IMR-90 (cell line): ENCODE measurements around the gene CSRP1. TPM values are rescaled to one million over a fixed set of nuclear protein-coding genes. Genes with fewer than 3 reads are reported as not detected.
A peak's percentile ranks its signal among the peaks of the same experiment; 100 is the strongest.

ENCODE experiments used
- ATAC-seq: fragments of 200-7000 bp; cut with Tn5 transposase; 2 replicates; pipeline ENCODE4 v1.9.1; 2020; ENCODE audit warnings: low read depth, mild to moderate bottlenecking, moderate library complexity
- BruUV-seq: library from RNA; stranded (reverse); fragments of 400-500 nt; replicated peaks from 2 replicates; lab custom pipeline; 2021; lab: Mats Ljungman, UMichigan
- CTCF ChIA-PET: fragments of 300-600 bp; formaldehyde crosslinking; extraction: SDS; loops from one replicate; lab custom pipeline; 2021; ENCODE audit warnings: antibody characterized with exemption; lab: Yijun Ruan, JAX
- POLR2A ChIA-PET: fragments of 300-600 bp; sonication (Branson Sonifier 250); formaldehyde crosslinking; loops from one replicate; lab custom pipeline; 2022; ENCODE audit warnings: antibody characterized with exemption; ENCODE audit not compliant: unreplicated experiment; lab: Charles Lee
- DNase-seq: peaks from one replicate; pipeline ENCODE4 v3.0.0; 2013
- H2AFZ ChIP-seq: replicated peaks from 2 replicates; pipeline ENCODE3; 2013; ENCODE audit warnings: low read length, mild to moderate bottlenecking; ENCODE audit not compliant: poor library complexity
- H2AK5ac ChIP-seq: 2 replicates; pipeline ENCODE4 v1.6.1; 2013; ENCODE audit warnings: low read depth, low read length, inconsistent platforms
- H2AK9ac ChIP-seq: replicated peaks from 2 replicates; pipeline ENCODE3; 2013; ENCODE audit warnings: mild to moderate bottlenecking, low read depth, low read length, moderate library complexity; ENCODE audit not compliant: poor library complexity
- H2BK120ac ChIP-seq: 2 replicates; pipeline ENCODE4 v1.6.1; 2013; ENCODE audit warnings: low read depth, low read length, inconsistent platforms
- H2BK15ac ChIP-seq: 3 replicates; pipeline ENCODE4 v1.6.1; 2013; ENCODE audit warnings: low read depth, low read length, inconsistent platforms
- H2BK20ac ChIP-seq: 2 replicates; pipeline ENCODE4 v1.6.1; 2013; ENCODE audit warnings: low read depth, mild to moderate bottlenecking, inconsistent platforms, low read length, moderate library complexity
- H2BK5ac ChIP-seq: 2 replicates; pipeline ENCODE4 v1.6.1; 2013; ENCODE audit warnings: mild to moderate bottlenecking, low read depth, low read length, inconsistent platforms; ENCODE audit not compliant: poor library complexity, severe bottlenecking
- H3K14ac ChIP-seq: replicated peaks from 2 replicates; pipeline ENCODE4 v1.6.1; 2013; ENCODE audit warnings: low read depth, low read length, inconsistent platforms
- H3K18ac ChIP-seq: 2 replicates; pipeline ENCODE4 v1.6.1; 2013; ENCODE audit warnings: low read depth, low read length, control low read depth
- H3K23ac ChIP-seq: 2 replicates; pipeline ENCODE4 v1.6.1; 2013; ENCODE audit warnings: low read depth, low read length, inconsistent platforms
- H3K27ac ChIP-seq: 2 replicates; pipeline ENCODE4 v1.5.1; 2013; ENCODE audit warnings: mild to moderate bottlenecking, control low read depth, low read length; ENCODE audit not compliant: insufficient read depth
- H3K27me3 ChIP-seq: 2 replicates; pipeline ENCODE4 v1.6.1; 2013; ENCODE audit warnings: low read length; ENCODE audit not compliant: control insufficient read depth, insufficient read depth
- H3K36me3 ChIP-seq: 2 replicates; pipeline ENCODE4 v1.6.1; 2013; ENCODE audit warnings: low read length, mixed read lengths; ENCODE audit not compliant: control insufficient read depth, insufficient read depth
- H3K4ac ChIP-seq: 2 replicates; pipeline ENCODE4 v1.6.1; 2013; ENCODE audit warnings: low read depth, low read length, inconsistent platforms
- H3K4me1 ChIP-seq: 2 replicates; pipeline ENCODE4 v1.6.1; 2013; ENCODE audit warnings: low read length, mixed read lengths; ENCODE audit not compliant: control insufficient read depth, insufficient read depth
- H3K4me2 ChIP-seq: 2 replicates; pipeline ENCODE4 v1.6.1; 2013; ENCODE audit warnings: low read depth, mild to moderate bottlenecking, control low read depth, low read length, moderate library complexity
- H3K4me3 ChIP-seq: 2 replicates; pipeline ENCODE4 v1.5.1; 2013; ENCODE audit warnings: low read depth, mild to moderate bottlenecking, control low read depth, low read length, moderate library complexity; ENCODE audit not compliant: insufficient read depth
- H3K56ac ChIP-seq: 2 replicates; pipeline ENCODE4 v1.6.1; 2013; ENCODE audit warnings: low read length, inconsistent platforms; ENCODE audit not compliant: insufficient read depth; ENCODE audit errors: extremely low read depth
- H3K79me1 ChIP-seq, 2 experiments: 2 replicates each; pipeline ENCODE4 v1.6.1; 2013; ENCODE audit warnings: low read length in 2 of 2, inconsistent platforms in 1 of 2, low read depth in 1 of 2
- H3K9ac ChIP-seq: 2 replicates; pipeline ENCODE4 v1.6.1; 2013; ENCODE audit warnings: low read depth, low read length, control low read depth
- H3K9me1 ChIP-seq: 2 replicates; pipeline ENCODE4 v1.6.1; 2013; ENCODE audit warnings: low read length, inconsistent platforms; ENCODE audit not compliant: insufficient read depth
- H3K9me3 ChIP-seq: 2 replicates; pipeline ENCODE4 v1.6.1; 2013; ENCODE audit warnings: low read length; ENCODE audit not compliant: control insufficient read depth, insufficient read depth
- H4K20me1 ChIP-seq: 2 replicates; pipeline ENCODE4 v1.6.1; 2013; ENCODE audit warnings: low read length, inconsistent platforms; ENCODE audit not compliant: insufficient read depth
- H4K5ac ChIP-seq: 2 replicates; pipeline ENCODE4 v1.6.1; 2013; ENCODE audit warnings: mild to moderate bottlenecking, low read depth, low read length, control low read depth
- H4K8ac ChIP-seq, 2 experiments: 2 replicates each; pipeline ENCODE4 v1.6.1; 2013; ENCODE audit warnings: low read depth in 2 of 2, low read length in 2 of 2, control low read depth in 1 of 2, inconsistent platforms in 1 of 2
- H4K91ac ChIP-seq: 2 replicates; pipeline ENCODE4 v1.6.1; 2013; ENCODE audit warnings: low read depth, low read length, inconsistent platforms; ENCODE audit not compliant: insufficient read depth
- BHLHE40 ChIP-seq: fragments of 150-350 bp; IDR thresholded peaks from 2 replicates; pipeline ENCODE4 v1.6.1; 2016; ENCODE audit warnings: mild to moderate bottlenecking, low read depth, low read length
- CEBPB ChIP-seq: IDR thresholded peaks from 2 replicates; pipeline ENCODE4 v1.6.1; 2012; ENCODE audit warnings: low read depth, low read length, improper control_type of control experiment
- CHD1 ChIP-seq: IDR thresholded peaks from 2 replicates; pipeline ENCODE4 v1.6.1; 2012; ENCODE audit warnings: low read depth, low read length, improper control_type of control experiment
- FOS ChIP-seq: fragments of 150-350 bp; IDR thresholded peaks from 2 replicates; pipeline ENCODE4 v1.6.1; 2016; ENCODE audit warnings: low read depth, low read length
- MAFK ChIP-seq: IDR thresholded peaks from 2 replicates; pipeline ENCODE4 v1.6.1; 2012; ENCODE audit warnings: low read depth, low read length, improper control_type of control experiment
- MAZ ChIP-seq: IDR thresholded peaks from 2 replicates; pipeline ENCODE4 v1.6.1; 2012; ENCODE audit warnings: low read depth, mild to moderate bottlenecking, low read length, improper control_type of control experiment, moderate library complexity, borderline replicate concordance
- MXI1 ChIP-seq: IDR thresholded peaks from 2 replicates; pipeline ENCODE4 v1.6.1; 2012; ENCODE audit warnings: low read depth, mild to moderate bottlenecking, low read length, moderate library complexity, borderline replicate concordance
- NFE2L2 ChIP-seq: fragments of 150-350 bp; IDR thresholded peaks from 2 replicates; pipeline ENCODE4 v1.6.1; 2016; ENCODE audit warnings: low read depth, mild to moderate bottlenecking, low read length
- POLR2A ChIP-seq: IDR thresholded peaks from 2 replicates; pipeline ENCODE4 v1.6.1; 2012; ENCODE audit warnings: mild to moderate bottlenecking, low read depth, low read length
- RAD21 ChIP-seq: IDR thresholded peaks from 2 replicates; pipeline ENCODE4 v1.6.1; 2012; ENCODE audit warnings: low read length, improper control_type of control experiment
- RCOR1 ChIP-seq: IDR thresholded peaks from 2 replicates; pipeline ENCODE4 v1.6.1; 2012; ENCODE audit warnings: mild to moderate bottlenecking, low read length, improper control_type of control experiment; ENCODE audit not compliant: insufficient replicate concordance
- RFX5 ChIP-seq: IDR thresholded peaks from 2 replicates; pipeline ENCODE4 v1.8.0; 2012; ENCODE audit warnings: low read depth, mild to moderate bottlenecking, low read length, moderate library complexity
- SMC3 ChIP-seq: fragments of 150-350 bp; IDR thresholded peaks from 2 replicates; pipeline ENCODE4 v1.6.1; 2016; ENCODE audit warnings: low read depth, mild to moderate bottlenecking, antibody characterized with exemption, low read length, moderate library complexity
- WGBS, 2 experiments: methylation state at CpG; one replicate each; pipeline versions ENCODE4 v1.1.5 to v1.1.7; 2013; ENCODE audit warnings: missing lambda C conversion rate in 2 of 2; ENCODE audit not compliant: insufficient read length in 1 of 2; ENCODE audit errors: extremely low coverage in 2 of 2; 5-methylcytosine and 5-hydroxymethylcytosine counted together
- dilution Hi-C: fragments of 300-500 bp; cut with HindIII; formaldehyde crosslinking; loops from one replicate; pipeline ENCODE4 v1.14.3; 2018; ENCODE audit warnings: low sequenced_read_pairs; ENCODE audit not compliant: unreplicated experiment
- in situ Hi-C: fragments of 300-500 bp; cut with MboI; formaldehyde crosslinking; loops from 3 replicates; pipeline ENCODE4 v1.14.3; 2019; ENCODE audit warnings: low sequenced_read_pairs, inconsistent platforms, mixed read lengths
- intact Hi-C: fragments of 100-400 bp; cut with micrococcal nuclease; formaldehyde crosslinking; loops from 2 replicates; pipeline ENCODE4 v1.10.0; 2022
- polyA plus RNA-seq, 3 experiments: library from polyadenylated mRNA; depleted of rRNA; stranded (reverse); fragments of >200 nt; gene quantifications; 2 replicates each; pipeline ENCODE4 v1.2.3, GENCODE V29; 2012; ENCODE audit warnings: low replicate concordance in 1 of 3
- total RNA-seq: library from RNA; depleted of rRNA; stranded (reverse); fragments of >200 nt; gene quantifications from 2 replicates; pipeline ENCODE4 v1.2.3, GENCODE V29; 2012
- TF ChIP-seq, protein P1 (sequence below): conservative IDR thresholded peaks from 2 replicates; pipeline ENCODE4 v1.5.1; 2012; ENCODE audit warnings: mild to moderate bottlenecking, low read depth, low read length, improper control_type of control experiment

The CSRP1 gene
- total and polyA plus RNA-seq, 2 of the 4 experiments (the other 2 are of a cell fraction), result 1,037 to 1,498 TPM

DNA sequence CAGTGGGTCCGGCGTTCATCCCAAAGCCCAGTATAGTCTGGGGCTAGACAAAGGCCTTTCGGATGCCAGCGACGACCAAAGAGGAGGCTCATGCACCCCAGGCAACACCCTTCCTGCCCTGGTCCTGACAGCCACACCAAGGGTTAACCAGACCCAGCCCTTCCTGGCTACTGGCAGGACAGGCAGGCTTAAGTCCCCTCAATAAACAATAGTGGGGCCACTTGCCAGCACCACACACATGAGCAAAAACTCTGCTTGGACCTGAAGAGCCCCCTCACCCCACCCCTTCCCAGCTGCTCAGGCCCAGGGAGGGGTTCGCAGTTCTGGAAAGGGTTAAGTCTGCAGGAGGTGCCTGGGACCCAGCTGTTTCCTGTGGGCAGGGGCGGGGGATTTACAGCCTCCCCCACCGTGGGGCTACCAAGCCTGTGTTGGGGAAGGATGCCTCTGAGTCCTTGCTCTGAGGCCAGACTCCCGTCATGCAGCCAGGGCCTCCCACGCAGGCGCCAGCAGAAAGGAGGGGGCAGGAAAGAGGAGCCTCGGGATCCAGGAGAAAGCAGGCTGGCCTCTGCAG is 56.1 kb downstream of the CSRP1 start (continued):
- TF ChIP-seq MAFK (no peak), MAZ (peak; percentile 100), NFE2L2 (no peak), FOS (peak; percentile 36; the same call in 1 of the 2 replicates), RAD21 (no peak), POLR2A (no peak), MXI1 (no peak)

DNA sequence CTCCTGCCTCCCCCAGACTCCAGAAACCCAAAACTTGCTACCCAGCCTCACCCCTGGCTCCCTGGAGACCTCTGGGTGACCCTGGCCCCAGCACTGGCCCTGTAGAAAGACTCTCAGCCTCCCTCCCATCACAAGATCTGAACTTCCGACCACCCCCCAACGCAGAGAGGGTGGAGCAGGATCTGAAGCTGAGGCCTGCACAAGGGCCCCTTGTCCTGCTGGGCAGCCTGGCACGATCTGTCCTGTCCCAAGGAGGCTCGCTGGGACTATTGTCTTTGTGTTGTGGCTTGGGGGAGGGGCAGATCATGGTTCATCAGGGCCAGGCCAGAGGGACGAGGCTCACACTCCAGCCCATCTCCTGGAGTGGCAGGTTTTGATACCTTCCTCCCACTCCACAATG is 57.9 kb downstream of the CSRP1 start:
- DNase-seq (no peak), ATAC-seq (no peak)
- no peak overlapping the region for H3K18ac ChIP-seq
- CTCF ChIA-PET, result interaction anchor here (1.3 to 2.3 kb wide), 4 partner anchors 33 to 64 kb away, joined by 3 to 26 read pairs (median 10); no protein-coding TSS in a partner anchor
- no peak overlapping the region for H3K9ac ChIP-seq
- H2AFZ ChIP-seq, result peak overlapping the region; percentile 76
- H2BK120ac ChIP-seq, result peak overlapping the region; percentile 38
- WGBS, 2 experiments, result no CpG with 5 or more reads among the region's 5 CpGs
- intact Hi-C loops (loop anchor here (1.0 kb wide), 1 partner anchor 64 kb away; no protein-coding TSS in a partner anchor), in situ Hi-C loops (loop anchor here (10.0 kb wide), 1 partner anchor 66 kb away; no protein-coding TSS in a partner anchor), dilution Hi-C loops (no loop called here)
- H3K9me1 ChIP-seq, result no peaks in the 10 kb centered on the region
- H2BK20ac ChIP-seq, result peak overlapping the region; percentile 58
- H3K4ac ChIP-seq, result peak overlapping the region; percentile 66
- H3K79me1 ChIP-seq, result peaks cover 0 to 7% of the 10 kb centered on the region in 2 experiments; a peak in 2 of 4 replicates
- H2AK5ac ChIP-seq, result peak overlapping the region; percentile 66
- H4K8ac ChIP-seq, result peak overlapping the region in 1 of 2 experiments; percentile 1; a peak in 1 of 4 replicates
- peak overlapping the region; percentile 43 for H2BK5ac ChIP-seq
- H3K14ac ChIP-seq, result 0 out of 2 replicates have a peak overlapping the region, but pooled peaks have one; percentile 20
- POLR2A ChIA-PET, result interaction anchor here (0.6 kb wide), 1 partner anchor 31 kb away, joined by 3 read pairs; no protein-coding TSS in a partner anchor
- peaks cover 13% of the 10 kb centered on the region for H3K4me1 ChIP-seq
- H3K56ac ChIP-seq, result no peak overlapping the region
- no peak overlapping the region for H3K23ac ChIP-seq
- H4K5ac ChIP-seq, result peak overlapping the region; percentile 39; the same call in 1 of the 2 replicates
- peak overlapping the region; percentile 81 for H2AK9ac ChIP-seq
- no peak overlapping the region for H3K27ac ChIP-seq
- no peak overlapping the region for H3K4me3 ChIP-seq
- H4K20me1 ChIP-seq, result no peaks in the 10 kb centered on the region
- H3K9me3 ChIP-seq, result no peaks in the 10 kb centered on the region
- no TSS peak for BruUV-seq
- H4K91ac ChIP-seq, result peak overlapping the region; percentile 30
- no peaks in the 10 kb centered on the region for H3K27me3 ChIP-seq
- no peaks in the 10 kb centered on the region for H3K36me3 ChIP-seq
- H2BK15ac ChIP-seq, result peak overlapping the region; percentile 83; the same call in 2 of the 3 replicates
- no peak overlapping the region for H3K4me2 ChIP-seq
- TF ChIP-seq RCOR1 (no peak), MAFK (no peak), BHLHE40 (no peak), RFX5 (no peak), CHD1 (no peak), CEBPB (no peak), SMC3 (no peak), NFE2L2 (no peak), MAZ (no peak)
- TF ChIP-seq, protein P1, sequence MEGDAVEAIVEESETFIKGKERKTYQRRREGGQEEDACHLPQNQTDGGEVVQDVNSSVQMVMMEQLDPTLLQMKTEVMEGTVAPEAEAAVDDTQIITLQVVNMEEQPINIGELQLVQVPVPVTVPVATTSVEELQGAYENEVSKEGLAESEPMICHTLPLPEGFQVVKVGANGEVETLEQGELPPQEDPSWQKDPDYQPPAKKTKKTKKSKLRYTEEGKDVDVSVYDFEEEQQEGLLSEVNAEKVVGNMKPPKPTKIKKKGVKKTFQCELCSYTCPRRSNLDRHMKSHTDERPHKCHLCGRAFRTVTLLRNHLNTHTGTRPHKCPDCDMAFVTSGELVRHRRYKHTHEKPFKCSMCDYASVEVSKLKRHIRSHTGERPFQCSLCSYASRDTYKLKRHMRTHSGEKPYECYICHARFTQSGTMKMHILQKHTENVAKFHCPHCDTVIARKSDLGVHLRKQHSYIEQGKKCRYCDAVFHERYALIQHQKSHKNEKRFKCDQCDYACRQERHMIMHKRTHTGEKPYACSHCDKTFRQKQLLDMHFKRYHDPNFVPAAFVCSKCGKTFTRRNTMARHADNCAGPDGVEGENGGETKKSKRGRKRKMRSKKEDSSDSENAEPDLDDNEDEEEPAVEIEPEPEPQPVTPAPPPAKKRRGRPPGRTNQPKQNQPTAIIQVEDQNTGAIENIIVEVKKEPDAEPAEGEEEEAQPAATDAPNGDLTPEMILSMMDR, result no peak
